DMS79 treated with DMSO at 0.1 percent for 48 hours (cell line): ENCODE data around the gene MAPK4.

ENCODE experiments used
- DNase-seq: peaks from one replicate; lab custom pipeline; 2025; lab: John Stamatoyannopoulos, UW

MAPK4 gene

DNA sequence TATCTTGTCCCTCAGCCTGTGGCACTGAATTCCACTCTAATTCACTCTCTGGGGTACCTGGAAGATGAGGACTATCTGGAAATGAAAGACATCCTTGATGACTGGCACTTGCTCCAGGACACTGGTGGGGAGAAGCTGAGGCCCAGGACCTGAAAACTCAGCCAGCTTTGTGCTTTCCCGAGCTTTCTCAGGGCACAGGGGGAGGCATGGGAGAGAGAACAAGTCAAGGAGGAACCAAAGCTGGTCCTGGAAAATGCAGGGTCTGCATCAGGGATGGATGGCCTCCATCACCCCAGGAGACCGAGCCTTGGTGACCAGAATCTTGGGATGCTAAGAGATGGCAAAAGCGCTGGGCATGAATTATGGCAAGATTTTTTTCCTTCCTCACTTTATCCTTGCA, 65.1 kb downstream of the MAPK4 start:
- no peak for DNase-seq

GRCh38 chr18:50626317-50626716, 66.4 kb downstream of the MAPK4 start:
- no peak for DNase-seq

GRCh38 chr18:50627594-50628532, 68.0 kb downstream of the MAPK4 start:
- DNase-seq, result no peak

- DNase-seq, result no peak
Measured at GRCh38 chr18:50628533-50628905, 68.6 kb downstream of the MAPK4 start.

DNA sequence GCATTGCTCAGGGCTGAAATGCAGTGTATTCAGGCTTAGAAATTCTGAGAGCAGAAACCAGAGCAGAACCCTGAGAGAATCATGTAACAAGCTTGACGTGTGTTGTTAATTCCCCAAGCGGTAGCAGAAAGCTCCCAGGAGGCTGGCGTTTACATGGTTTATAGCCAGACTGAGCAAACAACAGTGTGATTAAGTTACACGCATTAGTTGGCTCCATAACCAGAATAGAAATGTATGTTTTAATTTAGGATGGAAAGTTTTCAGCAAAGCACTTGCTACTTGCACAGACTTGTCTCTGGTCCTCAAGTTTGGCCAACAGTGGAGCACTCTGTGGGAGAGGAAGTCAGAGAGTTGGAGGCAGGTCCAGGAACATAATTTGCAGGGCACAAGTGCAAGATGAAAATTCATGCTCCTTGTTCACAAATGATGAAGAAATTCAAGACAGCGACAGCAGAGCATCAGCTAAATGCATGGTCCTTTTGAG, 69.3 kb downstream of the MAPK4 start:
- DNase-seq, result peak; percentile 100

DNA sequence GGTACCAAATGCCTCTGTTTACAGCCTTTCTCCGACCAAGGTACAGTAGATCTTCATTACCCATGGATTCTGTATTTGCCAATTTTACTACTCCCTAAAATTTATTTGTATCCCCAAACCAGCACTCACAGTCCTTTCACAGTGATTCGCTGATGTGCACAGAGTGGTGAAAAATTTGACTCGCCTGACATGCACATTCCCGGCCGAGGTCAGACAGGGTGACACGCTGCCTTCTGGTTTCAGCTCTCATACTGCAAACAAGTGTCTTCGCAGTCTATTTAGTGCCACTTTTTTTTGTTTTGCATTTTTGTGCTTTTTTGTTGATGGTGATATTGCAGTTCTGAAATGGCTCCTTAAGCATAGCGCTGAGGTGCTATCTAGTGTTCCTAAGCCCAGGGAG, 71.0 kb downstream of the MAPK4 start:
- peak; percentile 51 for DNase-seq

DNA sequence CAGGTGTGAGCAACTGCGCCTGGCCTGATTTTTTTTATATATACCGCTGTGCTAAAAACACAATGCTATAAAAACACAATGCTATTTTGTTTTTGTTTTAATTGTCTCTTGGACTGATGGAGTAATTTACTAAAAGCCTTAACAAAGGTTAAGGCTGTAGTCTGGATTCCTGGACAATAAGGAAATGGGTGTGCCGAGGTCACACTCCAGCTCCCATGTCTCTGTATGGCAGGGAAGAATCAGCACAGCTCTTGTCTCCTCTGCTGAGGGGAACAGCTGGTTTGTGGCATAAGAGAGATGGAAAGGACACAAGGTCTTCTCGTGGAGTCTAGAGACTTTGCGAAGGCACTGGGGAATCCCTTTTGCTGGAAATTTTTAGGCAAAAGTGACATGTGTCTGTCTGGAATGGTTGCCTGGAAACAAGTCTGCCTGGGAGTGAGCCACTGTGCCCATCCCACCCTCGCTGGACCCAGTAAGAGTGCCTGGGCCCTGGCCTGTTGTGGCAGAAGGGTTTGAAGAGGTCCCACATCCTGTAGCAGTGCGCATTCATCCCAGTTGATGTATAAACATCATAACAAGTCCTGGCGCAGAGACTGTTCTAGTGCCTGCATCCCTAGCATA, 73.1 kb downstream of the MAPK4 start:
- peak; percentile 71 for DNase-seq

GRCh38 chr18:50633992-50634391, 74.1 kb downstream of the MAPK4 start:
- DNase-seq, result peak; percentile 39

DNA sequence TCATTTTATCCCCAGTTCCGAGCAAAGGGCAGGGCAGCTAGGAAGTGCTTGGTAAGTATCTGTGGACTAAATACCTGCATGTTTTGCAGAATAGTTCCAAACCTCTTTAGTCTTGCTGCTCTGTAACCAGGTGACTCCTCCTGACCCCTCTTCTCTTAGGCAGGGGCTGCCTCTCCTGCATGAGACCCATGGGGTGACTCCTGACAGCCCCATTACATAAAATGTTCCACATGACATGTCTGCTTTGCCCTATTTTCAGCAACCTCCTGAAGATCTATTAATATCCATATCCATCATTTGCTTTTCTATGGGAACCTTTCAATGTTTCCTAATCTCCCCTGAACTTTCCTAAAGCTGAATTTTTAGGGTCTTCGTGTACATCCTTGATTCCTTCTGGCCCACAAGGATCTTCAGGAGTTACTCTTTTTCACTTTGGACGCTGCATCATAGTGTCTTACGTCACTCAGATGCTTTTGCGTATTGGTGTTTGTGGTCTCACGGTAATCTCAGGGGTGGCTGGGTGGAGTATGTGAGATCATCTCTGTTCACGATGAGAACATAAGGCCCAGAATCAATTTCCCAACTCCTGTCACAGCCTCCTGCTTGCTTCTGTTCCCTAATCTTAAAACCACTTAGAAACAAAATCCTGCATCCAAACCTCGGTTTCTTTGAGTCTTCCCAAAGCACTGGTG, 76.6 kb downstream of the MAPK4 start:
- DNase-seq, result no peak

GRCh38 chr18:50638016-50638883, 78.4 kb downstream of the MAPK4 start:
- peak; percentile 58 for DNase-seq

DNA sequence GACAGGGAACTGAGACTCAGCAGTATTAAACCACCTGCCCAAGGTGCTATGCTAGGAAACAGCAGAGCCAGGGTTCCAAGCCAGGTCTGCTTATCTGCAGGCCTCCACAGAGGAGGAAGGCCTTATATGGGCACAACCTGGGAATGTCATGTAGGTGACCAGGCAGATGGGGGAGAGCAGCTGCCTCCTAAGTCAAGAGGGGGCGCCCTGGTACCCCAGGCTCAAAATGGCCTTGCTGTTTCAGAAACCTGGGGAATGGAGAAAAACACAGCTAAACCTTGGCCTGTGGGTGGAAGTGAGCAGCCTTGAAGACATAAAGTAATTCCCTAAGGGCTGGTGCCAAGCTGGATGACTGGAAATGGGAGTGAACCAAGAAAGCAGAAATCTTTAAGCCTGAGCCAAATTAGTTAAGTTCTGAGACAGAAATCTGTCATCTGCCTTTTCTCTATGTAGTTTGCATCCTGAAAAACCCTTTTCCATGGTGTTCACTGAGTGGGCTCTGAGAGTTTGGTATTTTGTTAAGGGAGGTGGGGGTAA, 79.1 kb downstream of the MAPK4 start:
- peak; percentile 69 for DNase-seq

GRCh38 chr18:50639711-50640110, 79.8 kb downstream of the MAPK4 start:
- DNase-seq, result no peak

GRCh38 chr18:50642439-50642838, 82.6 kb downstream of the MAPK4 start:
- DNase-seq, result no peak

GRCh38 chr18:50644146-50644545, 84.3 kb downstream of the MAPK4 start:
- DNase-seq, result no peak

- DNase-seq, result no peak
Measured at GRCh38 chr18:50644807-50645206, 84.9 kb downstream of the MAPK4 start.

DNA sequence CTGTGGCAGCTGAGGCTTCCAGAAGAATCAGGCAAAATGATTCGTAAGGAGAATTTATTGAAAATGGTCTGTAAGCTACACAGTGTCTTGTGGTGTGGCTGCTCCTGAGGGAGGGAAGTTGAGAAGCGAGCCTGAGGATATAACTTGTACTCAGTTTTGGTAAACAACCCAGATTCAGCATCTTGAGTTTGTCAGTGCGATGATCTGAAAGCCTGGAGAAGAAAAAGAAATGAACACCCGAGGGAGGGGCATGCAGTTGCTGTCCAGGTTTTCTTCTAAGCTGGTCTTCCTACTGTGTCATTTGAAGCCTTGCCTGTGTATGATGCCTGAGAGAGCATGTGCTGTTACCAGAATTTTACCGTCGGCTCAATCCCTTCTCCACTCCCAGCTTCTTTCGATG, 87.3 kb downstream of the MAPK4 start:
- no peak for DNase-seq

GRCh38 chr18:50647792-50648191, 87.9 kb downstream of the MAPK4 start:
- no peak for DNase-seq

GRCh38 chr18:50649821-50650220, 89.9 kb downstream of the MAPK4 start:
- DNase-seq, result no peak

DNA sequence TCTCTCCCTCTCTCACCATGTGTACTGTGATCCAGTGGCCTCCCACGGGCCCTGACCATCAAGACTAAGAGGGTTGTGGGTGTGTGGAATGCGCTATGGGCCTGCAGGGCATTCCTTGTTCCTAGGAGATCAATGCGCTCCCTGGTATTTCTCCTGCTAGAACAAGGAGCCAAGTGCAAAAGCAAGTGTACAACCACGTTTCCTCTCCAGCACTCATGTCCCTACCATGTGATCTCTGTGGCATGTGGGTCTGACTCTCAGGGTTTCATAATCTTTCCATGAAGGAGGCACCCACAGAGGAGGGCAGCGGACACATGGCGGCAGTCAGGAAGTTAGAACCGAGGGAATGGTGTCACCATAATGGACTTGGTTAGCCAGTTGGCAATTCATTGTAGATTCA, 91.4 kb downstream of the MAPK4 start:
- no peak for DNase-seq

- peak; percentile 19 for DNase-seq
Measured at GRCh38 chr18:50653402-50654093, 93.7 kb downstream of the MAPK4 start.

DNA sequence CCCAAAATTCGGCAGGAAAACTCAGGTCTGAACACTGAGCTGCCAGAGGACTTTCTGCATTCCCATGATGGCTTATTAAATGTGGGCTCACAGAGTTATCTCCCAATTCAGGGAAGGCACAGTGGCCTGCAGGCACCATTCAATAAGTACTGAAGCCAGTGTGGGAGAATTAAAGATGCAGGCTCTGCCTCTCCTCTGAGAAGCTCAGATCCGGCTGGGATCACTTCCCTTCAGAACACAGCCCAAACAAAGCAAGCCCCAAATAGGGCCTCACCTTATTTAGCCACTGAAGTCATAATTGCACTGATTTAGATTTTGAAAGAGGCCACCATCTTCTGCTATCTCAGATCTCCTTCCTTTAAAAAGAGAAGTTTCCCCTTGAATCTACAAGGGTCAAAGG, 94.3 kb downstream of the MAPK4 start:
- no peak for DNase-seq
